HG03521 (cell line): ENCODE measurements around the gene EML1.
A peak's percentile ranks its signal among the peaks of the same experiment; 100 is the strongest.
"Not testable (repeated sequence)": the region's sequence is repeated elsewhere in the genome, so short reads cannot be mapped to it uniquely, and the experiment has no call there.

ENCODE experiments used
- ATAC-seq: cut with Tn5 transposase; IDR thresholded peaks from one replicate; pipeline ENCODE4 v1.9.1; 2021; ENCODE audit warnings: mild to moderate bottlenecking, moderate library complexity; ENCODE audit not compliant: unreplicated experiment

EML1 gene

DNA sequence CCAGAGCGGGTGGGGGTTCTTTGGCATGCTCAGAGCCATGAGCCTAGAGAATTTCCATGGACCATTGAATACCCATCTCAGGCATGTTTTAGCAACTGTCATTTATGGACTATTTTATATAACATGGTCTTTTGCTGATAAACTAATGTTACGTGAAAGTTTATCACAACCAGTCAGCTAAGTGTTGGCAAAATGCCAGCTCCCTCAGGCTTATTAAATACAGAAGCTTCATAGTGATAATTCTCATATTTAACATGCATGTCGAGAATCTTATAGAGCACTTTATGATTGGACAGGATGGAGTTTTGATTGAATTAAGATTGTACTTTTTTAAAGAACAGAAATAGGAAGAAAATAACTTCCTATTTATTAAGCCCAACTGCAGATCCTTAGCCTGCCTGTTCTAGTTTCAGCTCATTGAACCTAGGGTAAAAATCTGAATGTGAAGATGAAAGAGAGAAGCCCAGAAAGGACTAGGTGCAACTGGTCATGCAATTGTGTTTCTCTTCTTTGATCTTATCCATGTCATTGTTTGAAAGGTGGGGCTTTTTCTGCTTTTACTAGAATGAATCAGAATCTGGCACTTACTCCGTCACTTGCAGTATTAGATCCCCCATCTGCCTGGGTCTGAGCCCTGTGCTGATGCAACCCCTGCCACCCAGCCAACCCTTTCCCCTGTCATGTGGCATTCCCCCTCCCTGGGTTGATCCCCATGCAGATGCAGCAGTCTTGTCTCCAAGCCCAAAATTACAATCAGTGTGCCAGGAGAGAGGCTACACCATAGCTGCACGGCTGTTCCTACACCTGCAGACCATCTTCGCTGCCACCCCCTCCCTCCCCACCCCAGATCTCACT, 137.4 kb downstream of the EML1 start:
- peak; percentile 48 for ATAC-seq

GRCh38 chr14:99931308-99931707, 138.1 kb downstream of the EML1 start:
- no peak for ATAC-seq

DNA sequence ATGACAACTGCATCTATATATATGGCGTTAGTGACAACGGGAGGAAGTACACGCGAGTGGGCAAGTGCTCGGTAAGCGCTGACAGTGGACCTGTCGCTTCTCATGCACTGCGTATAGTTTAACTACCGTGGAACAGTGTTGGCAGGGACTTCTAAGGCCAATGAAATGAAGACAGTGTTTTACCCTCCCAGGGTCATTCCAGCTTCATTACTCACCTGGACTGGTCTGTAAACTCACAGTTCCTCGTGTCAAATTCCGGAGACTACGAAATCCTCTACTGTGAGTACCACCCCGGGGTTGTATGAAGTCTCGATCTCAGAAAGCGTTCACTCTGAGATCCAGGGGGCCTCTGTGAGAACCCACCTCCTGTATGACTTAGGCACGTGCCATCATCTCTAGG, 142.8 kb downstream of the EML1 start:
- no peak for ATAC-seq

DNA sequence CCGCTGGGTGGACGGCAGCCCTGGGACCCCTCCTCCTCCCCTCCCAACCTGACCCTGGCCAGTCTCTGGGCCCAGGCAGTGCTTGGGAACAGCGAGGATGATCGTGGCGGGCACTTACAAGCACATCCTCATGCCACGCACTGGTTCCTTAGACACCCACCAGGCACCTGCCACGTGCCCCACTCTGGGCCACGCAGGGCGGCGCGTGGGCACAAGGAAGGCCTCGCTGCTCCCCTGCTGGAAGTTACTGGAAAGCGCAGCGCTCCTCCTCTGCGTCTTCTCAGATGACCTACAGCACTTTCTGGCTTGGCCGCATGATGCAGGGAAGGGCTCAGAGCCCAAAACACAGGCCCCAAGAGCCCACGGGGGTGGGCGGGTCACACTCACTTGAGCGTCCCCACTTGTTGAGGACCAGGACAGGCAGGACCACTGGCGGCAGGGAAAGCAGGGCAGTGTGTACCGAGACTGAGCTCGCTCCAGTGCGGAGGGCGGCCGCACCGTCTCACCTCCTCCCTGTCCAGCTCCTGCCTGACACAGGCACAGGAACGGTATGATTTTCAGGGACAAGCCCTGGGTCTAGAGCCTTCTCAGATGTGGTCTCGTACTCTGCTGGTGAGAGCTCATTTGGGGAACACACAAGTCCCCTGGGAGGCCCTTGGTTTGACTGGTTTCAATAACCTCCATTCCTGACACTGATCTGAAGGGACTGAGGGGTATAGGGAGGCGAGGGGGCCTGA, 143.7 kb downstream of the EML1 start:
- no peak for ATAC-seq

GRCh38 chr14:99937475-99938244, 144.4 kb downstream of the EML1 start:
- ATAC-seq = no peak

- no peak for ATAC-seq
These were observed 145.2 kb downstream of the EML1 start for GRCh38 chr14:99938376-99938775.

- ATAC-seq = no peak
These were observed 145.7 kb downstream of the EML1 start for GRCh38 chr14:99938896-99939295.

- ATAC-seq = no peak
These were observed 146.2 kb downstream of the EML1 start for GRCh38 chr14:99939421-99939820.

GRCh38 chr14:99940064-99940463, 146.9 kb downstream of the EML1 start:
- no peak for ATAC-seq

DNA sequence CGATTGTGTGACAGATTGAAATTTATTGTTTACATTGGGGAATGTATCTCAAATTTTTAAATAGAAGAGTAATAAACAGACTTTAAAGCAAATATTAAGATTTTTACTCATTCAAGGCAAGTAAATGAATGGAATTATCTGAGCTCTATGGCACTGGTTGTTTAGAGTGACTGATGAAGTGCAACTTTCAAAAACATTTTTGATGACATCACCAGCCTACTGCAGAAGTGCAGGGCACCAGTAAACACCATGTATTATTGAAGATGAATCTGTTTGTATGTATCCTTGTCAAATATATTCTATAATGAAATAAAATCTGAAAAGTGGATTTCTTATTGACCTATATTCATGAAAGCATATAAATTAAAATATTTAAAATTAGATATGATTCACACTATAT, 148.0 kb downstream of the EML1 start:
- no peak for ATAC-seq

- ATAC-seq = no peak
These were observed 150.4 kb downstream of the EML1 start for GRCh38 chr14:99943620-99944019.

DNA sequence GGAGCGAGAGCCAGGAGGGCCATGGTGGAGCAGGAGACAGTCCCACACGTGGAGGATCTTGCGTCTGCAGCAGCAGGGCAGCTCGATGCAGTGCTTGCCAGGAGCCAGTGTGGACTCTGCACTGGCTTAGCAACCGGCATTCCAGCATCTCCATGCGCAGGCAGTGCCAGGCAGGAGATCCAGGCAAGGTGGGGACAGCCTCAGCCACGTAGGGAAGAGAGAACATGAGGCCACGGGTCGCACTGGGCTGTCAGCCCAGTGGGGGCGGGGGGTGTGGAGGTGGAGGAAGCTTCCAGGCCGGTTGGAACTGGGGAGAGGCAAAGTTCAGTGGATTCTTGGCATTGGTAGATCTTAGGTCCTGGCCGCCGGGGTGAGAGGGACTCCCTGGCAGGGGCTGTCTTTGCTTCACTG, 151.0 kb downstream of the EML1 start:
- ATAC-seq = no peak

GRCh38 chr14:99945732-99946651, 152.8 kb downstream of the EML1 start:
- ATAC-seq = no peak

DNA sequence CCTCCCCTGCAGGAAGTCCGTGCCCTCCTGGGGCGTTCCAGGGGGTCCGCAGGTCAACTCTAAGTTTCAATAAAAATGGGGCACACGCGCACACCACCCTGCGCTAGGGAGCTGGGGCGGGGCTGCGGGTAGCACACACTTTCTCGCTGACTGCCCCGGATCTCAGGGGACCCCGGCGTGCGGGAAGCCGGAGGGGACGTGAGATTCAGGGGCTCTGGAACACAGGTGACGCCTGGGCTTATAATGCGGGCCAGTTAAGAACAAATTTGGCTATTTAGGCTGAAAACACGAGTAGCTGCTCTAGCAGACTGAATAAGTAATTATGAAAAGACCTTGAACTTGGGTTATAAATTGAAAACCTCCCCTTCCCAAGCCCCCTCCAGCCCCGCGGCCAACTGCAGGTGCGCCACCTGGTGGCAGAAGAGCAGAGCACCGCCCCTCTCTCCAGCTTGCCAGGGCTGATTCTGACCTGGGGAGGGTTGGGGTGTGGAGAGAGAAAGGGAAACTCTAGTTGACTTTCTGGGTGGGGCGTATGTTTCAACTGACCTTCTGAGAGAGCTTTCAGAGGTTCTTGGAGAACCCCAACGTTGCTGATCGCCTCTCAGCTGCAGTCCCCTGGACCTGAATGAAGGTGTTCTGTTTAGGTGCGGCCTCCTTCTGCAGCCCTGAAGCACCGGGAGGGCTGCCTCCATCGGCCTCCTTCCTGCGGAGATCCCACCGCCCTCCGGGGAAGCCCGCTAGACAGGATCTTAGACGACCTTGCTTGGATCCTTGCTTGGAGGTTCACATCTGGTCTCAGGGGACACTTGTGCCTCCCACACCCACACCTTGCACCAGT, 153.7 kb downstream of the EML1 start:
- no peak for ATAC-seq

DNA sequence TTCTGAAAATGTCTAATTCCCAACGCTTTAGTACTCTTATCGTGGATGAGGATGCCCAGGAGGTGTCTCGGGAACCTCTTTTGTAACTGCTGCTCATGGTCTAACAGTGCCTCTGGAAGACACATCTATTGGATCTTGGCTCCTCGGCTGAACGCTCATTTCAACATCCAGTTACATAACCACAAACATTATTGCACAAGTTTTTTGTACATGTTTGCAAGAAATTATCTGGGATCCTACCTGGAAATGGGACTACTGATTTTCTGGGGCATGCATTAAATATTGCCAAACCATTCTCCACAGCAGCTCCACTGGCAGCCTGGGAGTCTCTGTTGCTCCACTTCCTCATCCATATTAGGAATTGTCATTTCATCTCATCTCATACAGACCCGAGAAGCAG, 154.5 kb downstream of the EML1 start:
- ATAC-seq = no peak

- ATAC-seq = not testable (repeated sequence)
These were observed 156.0 kb downstream of the EML1 start for GRCh38 chr14:99949011-99949732.

DNA sequence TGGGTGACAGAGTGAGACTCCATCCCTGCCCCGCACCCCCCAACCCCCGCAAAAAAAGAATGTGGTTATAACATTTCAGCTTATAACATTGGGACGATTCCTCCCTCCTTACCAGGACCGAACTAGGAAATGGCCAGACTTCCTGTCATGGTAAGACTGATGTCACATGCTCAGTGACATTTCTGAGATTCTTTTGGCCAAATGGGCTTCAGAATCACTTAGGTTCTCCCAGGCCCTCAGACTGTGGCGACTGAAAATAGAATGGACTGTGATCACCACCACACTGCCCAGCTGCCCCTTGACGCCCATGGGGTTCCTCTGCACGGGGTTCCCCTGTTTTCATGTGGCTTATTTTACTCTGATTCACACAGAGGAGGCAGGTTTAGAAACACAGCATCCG, 157.0 kb downstream of the EML1 start:
- ATAC-seq = no peak

DNA sequence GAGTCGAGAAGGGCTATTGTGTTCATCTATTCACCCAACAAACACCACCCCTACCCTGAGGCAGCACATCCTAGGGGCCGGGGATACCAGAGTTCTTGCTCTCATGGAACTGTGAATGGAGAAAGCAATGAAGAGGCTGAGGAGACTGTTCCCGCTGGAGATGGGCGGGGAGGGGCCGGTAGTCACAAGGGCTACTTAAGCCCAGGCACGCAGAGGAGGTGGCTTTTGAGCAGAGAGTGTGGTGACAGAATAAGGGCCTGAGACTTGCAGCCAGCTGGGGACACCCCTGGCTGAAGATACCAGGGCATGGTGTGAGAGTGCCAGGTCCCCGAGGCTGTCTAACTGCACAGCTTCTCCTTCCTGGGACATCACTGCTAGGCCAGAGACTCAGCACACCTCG, 157.9 kb downstream of the EML1 start:
- no peak for ATAC-seq

DNA sequence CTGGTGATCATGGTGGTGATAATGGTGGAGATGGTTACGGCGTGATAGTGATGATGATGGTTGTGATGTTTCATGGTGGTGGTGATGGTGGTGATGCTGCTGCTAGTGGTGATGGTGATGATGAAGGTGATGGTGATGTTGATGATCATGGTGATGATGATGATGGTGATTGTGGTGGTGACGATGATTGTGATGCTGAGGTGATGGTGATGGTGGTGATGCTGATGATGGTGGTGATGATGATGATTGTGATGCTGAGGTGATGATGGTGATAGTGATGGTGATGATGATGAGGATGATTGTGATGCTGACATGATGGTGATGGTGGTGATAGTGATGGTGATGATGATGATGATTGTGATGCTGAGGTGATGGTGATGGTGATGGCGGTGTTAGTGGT, 158.8 kb downstream of the EML1 start:
- no peak for ATAC-seq
